A673 (cell line): ENCODE measurements around the gene MOCS2.

Source experiments
- CTCF ChIP-seq: fragments of 300-800, 200-600 bp; sonication (generic); conservative IDR thresholded peaks from 2 replicates; pipeline ENCODE4 v1.5.1; 2017; ENCODE audit warnings: low read depth, mild to moderate bottlenecking, antibody characterized with exemption, low read length, moderate library complexity, mixed read lengths
- EZH2 ChIP-seq: fragments of 200-600 bp; sonication (generic); IDR thresholded peaks from 2 replicates; pipeline ENCODE4 v1.6.1; 2017; ENCODE audit warnings: borderline replicate concordance, low read depth, mild to moderate bottlenecking, mixed read lengths, antibody characterized with exemption, low read length; ENCODE audit not compliant: poor library complexity, severe bottlenecking

DNA sequence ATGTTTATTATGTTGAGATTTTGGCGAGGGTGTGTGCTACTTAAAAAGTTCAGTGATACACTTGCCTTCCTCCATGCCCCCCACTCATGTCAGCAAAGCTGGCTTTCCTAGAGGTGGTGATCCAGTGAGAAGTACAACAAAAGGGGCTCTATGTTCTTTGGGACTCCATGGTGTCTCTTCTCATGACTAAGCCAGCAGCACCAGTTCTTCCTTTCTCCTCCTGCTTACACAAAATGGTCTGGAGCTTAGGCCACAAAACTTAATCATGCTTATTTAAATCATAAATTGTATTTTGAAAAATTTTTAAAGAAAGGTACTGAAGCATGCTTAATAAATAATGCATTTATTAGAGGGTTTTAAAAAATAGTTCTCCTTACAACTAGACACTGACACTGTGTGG is 22.4 kb downstream of the MOCS2 start:
- TF ChIP-seq CTCF = no peak
- TF ChIP-seq EZH2 = no peak
